Pancreas (tissue), 10 donors: ENCODE measurements around the gene RIPOR3. TPM values are rescaled to one million over a fixed set of nuclear protein-coding genes. Genes with fewer than 3 reads are reported as not detected.

Experiments used
- ATAC-seq, 4 donors: fragments of 200-7000 bp; cut with Tn5 transposase; one replicate each; pipeline versions ENCODE4 v1.8.0 to v1.9.1; 2020; ENCODE audit warnings: mild to moderate bottlenecking in 4 of 4, moderate library complexity in 4 of 4
- DNase-seq, 6 donors: peaks; one replicate each; pipeline ENCODE4 v3.0.0-alpha.2; 2020
- FAIRE-seq: peaks from 2 replicates; lab custom pipeline; 2012; peaks lifted over from hg19 to GRCh38; lab: Jason Lieb, UNC
- H3K27ac ChIP-seq, 4 donors: fragments of 200-600 bp; sonication (generic); 1 replicate in 3 of 4; 2 replicates in 1 of 4; pipeline versions ENCODE4 v1.5.0 to v1.8.0; 2020
- H3K27me3 ChIP-seq, 4 donors: fragments of 200-600 bp; one replicate each; pipeline ENCODE4 v1.8.0; 2021
- H3K36me3 ChIP-seq, 3 donors: fragments of 200-600 bp; sonication (generic) in 1 of 3; one replicate each; pipeline versions ENCODE4 v1.5.0 to v1.8.0; 2020 to 2021
- H3K4me1 ChIP-seq, 3 donors: fragments of 200-600 bp; one replicate each; pipeline ENCODE4 v1.8.0; 2021
- H3K4me3 ChIP-seq, 4 donors: fragments of 200-600 bp; sonication (generic) in 2 of 4; one replicate each; pipeline versions ENCODE4 v1.5.0 to v1.8.0; 2020 to 2021
- H3K9me3 ChIP-seq, 4 donors: fragments of 200-600 bp; one replicate each; pipeline ENCODE4 v1.8.0; 2021
- WGBS, 2 donors: extraction: QIAGEN DNeasy Blood & Tissue Kit; methylation state at CpG; one replicate each; pipeline ENCODE4 v1.1.7; 2013; 5-methylcytosine and 5-hydroxymethylcytosine counted together
- intact Hi-C, 3 donors: fragments of 100-400 bp; cut with DNase I; formaldehyde crosslinking; loops; one replicate each; pipeline versions ENCODE4 v1.11.1 to v1.14.2; 2022
- polyA plus RNA-seq, 2 donors: library from polyadenylated mRNA; stranded (reverse); fragments of 200-250 nt; gene quantifications; one replicate each; pipeline ENCODE4 v1.2.3, GENCODE V29; 2013
- total RNA-seq, 6 donors: library from RNA; stranded (reverse); fragmentation: NEBNext Ultra II Directional in 4 of 6; extraction: Animal tissue kit (Norgen Biotek cat#: 25700) in 4 of 6; gene quantifications; one replicate each; pipeline versions ENCODE4 v1.2.1 to v1.2.4, GENCODE V29; 2021 to 2023
- TF ChIP-seq, protein P1 (sequence below), 4 donors: fragments of 200-600 bp; sonication (generic) in 3 of 4; IDR thresholded peaks; one replicate each; pipeline versions ENCODE4 v1.5.0 to v1.8.0; 2021; ENCODE audit warnings: antibody characterized with exemption in 4 of 4
- donor health status: healthy with polysubstance abuse.
- donor health status: DM: no; HTN: no; CAD: no; lungs with moderate emphysema.
- donor health status: DM: no; HTN: no; CAD: no.
- donor health status: control.
- donor health status: control.
- donor health status: Bipolar disorder and iron deficiency.
- donor health status: DM: yes; HTN: yes; CAD: no.
- donor health status: DM: no; HTN: no; CAD: no.
- donor health status: DM: no; HTN: no; CAD: no.
- donor health status: DM: yes; HTN: yes; CAD: no.

The RIPOR3 gene, protein sequence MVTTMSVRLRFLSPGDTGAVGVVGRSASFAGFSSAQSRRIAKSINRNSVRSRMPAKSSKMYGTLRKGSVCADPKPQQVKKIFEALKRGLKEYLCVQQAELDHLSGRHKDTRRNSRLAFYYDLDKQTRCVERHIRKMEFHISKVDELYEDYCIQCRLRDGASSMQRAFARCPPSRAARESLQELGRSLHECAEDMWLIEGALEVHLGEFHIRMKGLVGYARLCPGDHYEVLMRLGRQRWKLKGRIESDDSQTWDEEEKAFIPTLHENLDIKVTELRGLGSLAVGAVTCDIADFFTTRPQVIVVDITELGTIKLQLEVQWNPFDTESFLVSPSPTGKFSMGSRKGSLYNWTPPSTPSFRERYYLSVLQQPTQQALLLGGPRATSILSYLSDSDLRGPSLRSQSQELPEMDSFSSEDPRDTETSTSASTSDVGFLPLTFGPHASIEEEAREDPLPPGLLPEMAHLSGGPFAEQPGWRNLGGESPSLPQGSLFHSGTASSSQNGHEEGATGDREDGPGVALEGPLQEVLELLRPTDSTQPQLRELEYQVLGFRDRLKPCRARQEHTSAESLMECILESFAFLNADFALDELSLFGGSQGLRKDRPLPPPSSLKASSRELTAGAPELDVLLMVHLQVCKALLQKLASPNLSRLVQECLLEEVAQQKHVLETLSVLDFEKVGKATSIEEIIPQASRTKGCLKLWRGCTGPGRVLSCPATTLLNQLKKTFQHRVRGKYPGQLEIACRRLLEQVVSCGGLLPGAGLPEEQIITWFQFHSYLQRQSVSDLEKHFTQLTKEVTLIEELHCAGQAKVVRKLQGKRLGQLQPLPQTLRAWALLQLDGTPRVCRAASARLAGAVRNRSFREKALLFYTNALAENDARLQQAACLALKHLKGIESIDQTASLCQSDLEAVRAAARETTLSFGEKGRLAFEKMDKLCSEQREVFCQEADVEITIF
- 1 to 10 TPM in 4 of 6 donors, under 1 TPM in 2; 0.67 to 3.4 (median 1.5) TPM for total RNA-seq
- 10 to 100 TPM in 1 of 2 donors, 1 to 10 TPM in 1; 8.1 to 11.3 TPM for polyA plus RNA-seq

DNA sequence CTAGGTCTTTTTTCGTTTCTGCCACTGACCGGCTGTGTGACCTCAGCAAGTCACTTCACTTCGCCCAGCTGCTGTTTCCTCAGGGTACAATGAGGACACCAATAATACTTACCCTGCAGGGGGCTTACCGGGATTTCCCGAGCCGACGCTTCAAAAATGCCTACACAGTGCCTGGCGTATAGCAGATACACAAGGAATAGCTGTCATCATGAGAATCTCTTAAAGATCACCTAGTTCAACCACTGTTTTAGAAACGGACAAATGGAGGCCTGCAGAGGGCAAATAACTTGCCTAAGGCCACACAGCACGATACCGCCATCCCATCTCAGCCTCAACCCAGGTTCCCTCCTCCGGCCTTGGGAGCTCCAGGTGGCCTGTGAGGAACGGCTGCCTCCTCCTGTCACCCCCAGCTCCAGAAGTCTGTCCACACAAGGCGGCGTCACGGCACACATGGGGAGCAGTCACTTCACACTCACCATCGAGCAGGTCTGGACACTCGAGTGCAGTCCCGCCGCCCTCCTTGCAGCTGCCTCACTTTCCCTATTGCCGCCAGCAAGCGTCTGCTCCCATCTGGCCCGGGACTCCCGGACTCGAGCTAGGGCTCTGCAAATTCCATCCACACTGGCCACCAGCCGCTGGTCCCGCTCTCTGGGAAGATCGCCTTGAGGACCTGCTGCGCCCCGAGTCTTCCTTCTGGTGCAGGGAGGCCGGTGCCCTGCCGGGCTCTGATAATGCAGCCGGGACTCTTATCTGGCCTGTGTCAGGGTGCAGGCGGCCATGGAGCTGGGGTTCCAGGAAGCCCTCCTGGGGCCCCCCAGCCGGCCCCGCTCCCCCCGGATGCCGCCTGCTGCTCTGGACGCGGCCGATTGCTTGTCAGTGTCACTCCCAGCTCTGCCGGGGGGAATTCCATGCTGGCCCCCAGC is at the start of gene RIPOR3:
Gene RIPOR3, minus strand, starts transcription at position 893 of the 923 bp plus-strand sequence. Its CDS starts 414 bp downstream, at position 479.
- WGBS, 2 donors: 53 to 68% methylated on average over 42 of the region's 42 CpGs
- H3K27ac ChIP-seq: peak within 1 kb of the TSS in 2 of 4 donors; percentile 23 to 62
- TF ChIP-seq, protein P1, sequence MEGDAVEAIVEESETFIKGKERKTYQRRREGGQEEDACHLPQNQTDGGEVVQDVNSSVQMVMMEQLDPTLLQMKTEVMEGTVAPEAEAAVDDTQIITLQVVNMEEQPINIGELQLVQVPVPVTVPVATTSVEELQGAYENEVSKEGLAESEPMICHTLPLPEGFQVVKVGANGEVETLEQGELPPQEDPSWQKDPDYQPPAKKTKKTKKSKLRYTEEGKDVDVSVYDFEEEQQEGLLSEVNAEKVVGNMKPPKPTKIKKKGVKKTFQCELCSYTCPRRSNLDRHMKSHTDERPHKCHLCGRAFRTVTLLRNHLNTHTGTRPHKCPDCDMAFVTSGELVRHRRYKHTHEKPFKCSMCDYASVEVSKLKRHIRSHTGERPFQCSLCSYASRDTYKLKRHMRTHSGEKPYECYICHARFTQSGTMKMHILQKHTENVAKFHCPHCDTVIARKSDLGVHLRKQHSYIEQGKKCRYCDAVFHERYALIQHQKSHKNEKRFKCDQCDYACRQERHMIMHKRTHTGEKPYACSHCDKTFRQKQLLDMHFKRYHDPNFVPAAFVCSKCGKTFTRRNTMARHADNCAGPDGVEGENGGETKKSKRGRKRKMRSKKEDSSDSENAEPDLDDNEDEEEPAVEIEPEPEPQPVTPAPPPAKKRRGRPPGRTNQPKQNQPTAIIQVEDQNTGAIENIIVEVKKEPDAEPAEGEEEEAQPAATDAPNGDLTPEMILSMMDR (IDR thresholded peaks at IDR 0.05): no peak
- H3K9me3 ChIP-seq: no peaks in the 10 kb centered on the region
- FAIRE-seq: no peak
- peak in 1 of 6 donors; percentile 71 for DNase-seq
- peaks cover 9 to 13% (median 11%) of the 10 kb centered on the region in 3 donors for H3K4me1 ChIP-seq
- H3K27me3 ChIP-seq: no peaks in the 10 kb centered on the region
- H3K4me3 ChIP-seq: peak within 1 kb of the TSS in 2 of 4 donors; percentile 23 to 26
- ATAC-seq: peak in 3 of 4 donors; percentile 18 to 32 (median 31)
- H3K36me3 ChIP-seq: no peaks in the 10 kb centered on the region
- intact Hi-C loops: no loop called here

DNA sequence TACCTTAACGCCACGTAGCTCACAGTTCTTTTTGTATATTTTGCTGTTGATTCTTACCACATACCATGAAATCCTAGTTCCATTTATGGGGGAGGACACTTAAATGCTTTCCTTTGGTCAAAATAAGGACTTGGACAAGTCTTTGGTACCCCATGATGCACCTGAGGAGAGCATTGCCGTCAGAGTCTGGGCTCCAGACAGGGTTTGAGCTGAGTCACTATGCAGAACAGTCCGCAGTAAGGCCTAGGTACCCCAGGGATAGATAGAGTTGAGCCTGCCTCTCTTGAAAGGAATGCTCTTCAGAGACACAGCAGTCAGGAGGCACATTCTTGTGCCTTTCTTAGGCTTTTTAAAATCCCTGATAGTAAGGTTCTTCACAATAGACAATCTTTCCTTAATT is 46.0 kb upstream of the RIPOR3 start:
- TF ChIP-seq, protein P1 (IDR thresholded peaks at IDR 0.05): no peak
- DNase-seq: no peak
- Histone ChIP-seq H3K27me3 (no peaks in the 10 kb centered on the region), H3K4me1 (peaks cover 6 to 25% (median 20%) of the 10 kb centered on the region in 3 donors), H3K9me3 (no peaks in the 10 kb centered on the region), H3K27ac (no peak overlapping the region), H3K4me3 (no peak overlapping the region), H3K36me3 (no peaks in the 10 kb centered on the region)
- no peak for ATAC-seq
- intact Hi-C loops: no loop called here
- WGBS, 2 donors: 76 to 78% methylated on average over 4 of the region's 4 CpGs
- no peak for FAIRE-seq

DNA sequence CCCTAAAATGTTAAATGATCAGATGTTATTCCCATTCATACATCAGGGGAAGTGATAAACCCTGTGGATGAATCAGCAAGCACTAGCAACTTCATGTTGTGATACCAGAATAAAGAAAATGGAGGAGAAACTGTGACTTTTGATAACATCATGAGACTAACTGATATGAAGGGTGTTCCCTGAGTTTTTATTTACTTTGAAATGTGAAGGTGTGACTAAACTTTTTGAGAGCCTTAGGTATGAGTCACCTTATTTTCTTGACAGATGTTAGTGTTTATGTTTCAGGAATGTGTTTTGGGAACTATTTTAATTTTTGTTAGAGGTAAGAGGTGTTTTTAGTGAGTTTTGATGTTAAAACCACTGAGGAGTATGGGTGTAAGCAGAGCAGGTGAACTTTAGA is 44.5 kb upstream of the RIPOR3 start:
- intact Hi-C loops: no loop called here
- no peaks in the 10 kb centered on the region for H3K36me3 ChIP-seq
- DNase-seq (no peak), FAIRE-seq (no peak), ATAC-seq (no peak)
- no peaks in the 10 kb centered on the region for H3K9me3 ChIP-seq
- H3K27ac ChIP-seq: peak overlapping the region in 1 of 4 donors; percentile 40
- no peaks in the 10 kb centered on the region for H3K27me3 ChIP-seq
- no peak overlapping the region for H3K4me3 ChIP-seq
- H3K4me1 ChIP-seq: peaks cover 6 to 21% (median 20%) of the 10 kb centered on the region in 3 donors
- TF ChIP-seq, protein P1 (IDR thresholded peaks at IDR 0.05): no peak
